SU-DHL-6 (cell line): Measurements from ENCODE around the gene VAT1L.

Experiments used
- H2AFZ ChIP-seq: fragments of 200-600 bp; sonication (generic); 2 replicates; pipeline ENCODE4 v1.6.1; 2014; ENCODE audit warnings: low read depth, mild to moderate bottlenecking, moderate library complexity, mixed read lengths, antibody characterized with exemption, low read length; ENCODE audit not compliant: severe bottlenecking
- H3F3A ChIP-seq: fragments of 200-600 bp; shearing (Covaris generic); 2 replicates; pipeline ENCODE4 v1.6.0; 2016; ENCODE audit warnings: antibody characterized with exemption, mild to moderate bottlenecking; ENCODE audit not compliant: insufficient read depth
- H3K27ac ChIP-seq: fragments of 200-600 bp; sonication (generic); 2 replicates; pipeline ENCODE4 v1.5.1; 2016; ENCODE audit warnings: low read depth, mild to moderate bottlenecking, low read length, moderate library complexity, mixed read lengths
- H3K27me3 ChIP-seq: fragments of 200-600 bp; sonication (generic), shearing (Covaris generic); 2 replicates; pipeline ENCODE4 v1.6.0; 2014; ENCODE audit warnings: mild to moderate bottlenecking, low read length
- H3K36me3 ChIP-seq: fragments of 200-600 bp; sonication (generic); 2 replicates; pipeline ENCODE4 v1.6.1; 2014; ENCODE audit warnings: mild to moderate bottlenecking, low read length, mixed read lengths
- H3K4me2 ChIP-seq: fragments of 300-600, 200-600 bp; shearing (Covaris generic), sonication (generic); 2 replicates; pipeline ENCODE4 v1.6.0; 2014; ENCODE audit warnings: low read length, low read depth, mild to moderate bottlenecking; ENCODE audit not compliant: poor library complexity, severe bottlenecking
- H3K4me3 ChIP-seq: fragments of 200-600 bp; sonication (generic); 2 replicates; pipeline ENCODE4 v1.5.1; 2014; ENCODE audit warnings: antibody characterized with exemption, low read length, mild to moderate bottlenecking, mixed read lengths; ENCODE audit not compliant: insufficient read depth, poor library complexity, severe bottlenecking
- H3K79me2 ChIP-seq: fragments of 200-600 bp; sonication (generic); 2 replicates; pipeline ENCODE4 v1.6.1; 2014; ENCODE audit warnings: mild to moderate bottlenecking, low read length, moderate library complexity; ENCODE audit not compliant: insufficient read depth
- H3K9ac ChIP-seq: fragments of 200-600 bp; sonication (generic); 2 replicates; pipeline ENCODE4 v1.7.0; 2014; ENCODE audit warnings: mild to moderate bottlenecking, low read length
- H3K9me2 ChIP-seq: fragments of 200-600 bp; sonication (generic); replicated peaks from 2 replicates; pipeline ENCODE4 v1.6.1; 2014; ENCODE audit warnings: low read length; ENCODE audit not compliant: insufficient read depth
- H3K9me3 ChIP-seq: fragments of 200-600 bp; sonication (generic); 2 replicates; pipeline ENCODE4 v1.6.1; 2014; ENCODE audit warnings: low read length, mixed read lengths; ENCODE audit not compliant: insufficient read depth
- H4K20me1 ChIP-seq: fragments of 200-600 bp; sonication (generic); 2 replicates; pipeline ENCODE4 v1.6.1; 2014; ENCODE audit warnings: low read depth, mild to moderate bottlenecking, antibody characterized with exemption, low read length, moderate library complexity, mixed read lengths
- CTCF ChIP-seq: fragments of 200-600 bp; sonication (generic); IDR thresholded peaks from one replicate; pipeline ENCODE4 v1.5.1; 2017; ENCODE audit warnings: antibody characterized with exemption, mild to moderate bottlenecking, low read length, moderate library complexity; ENCODE audit not compliant: insufficient read depth, poor library complexity, severe bottlenecking
- EZH2phosphoT487 ChIP-seq: fragments of 200-600 bp; sonication (generic), shearing (Covaris generic); conservative IDR thresholded peaks from 2 replicates; pipeline ENCODE4 v1.6.1; 2018; ENCODE audit warnings: mild to moderate bottlenecking, antibody characterized with exemption, low read length, moderate library complexity, mixed read lengths

Gene VAT1L

DNA sequence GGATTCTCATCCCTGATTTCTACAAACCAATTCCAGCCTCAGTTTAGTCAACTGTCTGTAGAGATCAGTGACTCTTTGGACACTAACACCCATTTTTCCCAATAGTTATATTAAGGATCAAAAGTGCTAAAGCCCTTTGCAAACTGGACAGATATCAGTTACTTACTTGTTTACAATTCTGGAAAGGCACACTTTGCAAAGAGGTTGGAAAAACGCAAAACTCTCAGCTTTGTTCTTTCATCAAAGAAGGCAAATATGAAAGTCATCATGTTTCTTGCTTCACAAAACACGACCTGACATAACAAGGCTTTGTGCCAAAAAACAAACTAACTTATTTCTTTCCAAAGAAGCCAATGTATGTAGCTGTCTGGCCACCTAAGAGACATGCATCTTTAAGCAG lies 26.1 kb upstream of the VAT1L start:
- TF ChIP-seq EZH2phosphoT487 (no peak), CTCF (no peak)
- H3K9ac ChIP-seq = no peak overlapping the region
- no peak overlapping the region for H3K4me2 ChIP-seq
- H3K27me3 ChIP-seq = no peaks in the 10 kb centered on the region
- no peak overlapping the region for H2AFZ ChIP-seq
- no peaks in the 10 kb centered on the region for H3K9me3 ChIP-seq
- H3K36me3 ChIP-seq = no peaks in the 10 kb centered on the region
- H3K79me2 ChIP-seq = no peaks in the 10 kb centered on the region
- no peak overlapping the region for H3K4me3 ChIP-seq
- H3K27ac ChIP-seq = no peak overlapping the region
- H4K20me1 ChIP-seq = no peaks in the 10 kb centered on the region
- no peaks in the 10 kb centered on the region for H3F3A ChIP-seq
- H3K9me2 ChIP-seq = no peaks in the 10 kb centered on the region

- H3K4me3 ChIP-seq = no peak overlapping the region
- TF ChIP-seq CTCF (no peak), EZH2phosphoT487 (no peak)
- no peaks in the 10 kb centered on the region for H3K9me2 ChIP-seq
- no peak overlapping the region for H3K27ac ChIP-seq
- H3K27me3 ChIP-seq = no peaks in the 10 kb centered on the region
- H3F3A ChIP-seq = no peaks in the 10 kb centered on the region
- H3K4me2 ChIP-seq = no peak overlapping the region
- no peaks in the 10 kb centered on the region for H3K36me3 ChIP-seq
- no peaks in the 10 kb centered on the region for H4K20me1 ChIP-seq
- H3K9ac ChIP-seq = no peak overlapping the region
- no peak overlapping the region for H2AFZ ChIP-seq
- H3K9me3 ChIP-seq = no peaks in the 10 kb centered on the region
- H3K79me2 ChIP-seq = no peaks in the 10 kb centered on the region
These were observed 24.4 kb upstream of the VAT1L start for GRCh38 chr16:77763994-77764393.

- Histone ChIP-seq H3K9me3 (no peaks in the 10 kb centered on the region), H3K36me3 (no peaks in the 10 kb centered on the region), H4K20me1 (no peaks in the 10 kb centered on the region), H3K27me3 (no peaks in the 10 kb centered on the region), H3K4me3 (no peak overlapping the region), H3K79me2 (no peaks in the 10 kb centered on the region), H3K27ac (no peak overlapping the region), H3K9me2 (no peaks in the 10 kb centered on the region), H3K4me2 (no peak overlapping the region), H3K9ac (no peak overlapping the region), H2AFZ (no peak overlapping the region), H3F3A (no peaks in the 10 kb centered on the region)
- TF ChIP-seq CTCF (no peak), EZH2phosphoT487 (no peak)
These were observed 21.2 kb upstream of the VAT1L start for GRCh38 chr16:77767211-77767610.

DNA sequence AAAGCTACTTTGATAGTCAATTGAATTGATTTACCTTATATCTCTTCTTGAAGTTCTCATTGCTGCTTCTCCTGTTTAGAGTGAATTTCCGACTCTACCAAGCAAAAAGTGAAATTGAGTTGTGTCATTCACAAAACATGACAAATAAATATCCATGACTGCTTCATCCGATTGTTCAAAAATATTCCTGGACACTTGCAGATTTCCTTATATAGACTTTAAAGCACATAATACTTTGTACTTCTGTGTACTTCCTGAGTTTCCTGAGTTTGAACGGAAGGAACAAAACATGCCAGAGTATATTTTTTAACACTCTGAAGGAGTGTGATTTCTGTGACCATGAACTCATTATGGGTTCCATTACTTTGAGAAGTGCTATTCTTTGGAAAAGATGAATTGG lies 20.5 kb upstream of the VAT1L start:
- no peaks in the 10 kb centered on the region for H3K9me2 ChIP-seq
- no peaks in the 10 kb centered on the region for H3K9me3 ChIP-seq
- H3K36me3 ChIP-seq = no peaks in the 10 kb centered on the region
- H3K4me3 ChIP-seq = no peak overlapping the region
- no peaks in the 10 kb centered on the region for H3K79me2 ChIP-seq
- H3K9ac ChIP-seq = no peak overlapping the region
- no peaks in the 10 kb centered on the region for H3F3A ChIP-seq
- H3K27ac ChIP-seq = no peak overlapping the region
- H3K27me3 ChIP-seq = no peaks in the 10 kb centered on the region
- no peak overlapping the region for H2AFZ ChIP-seq
- TF ChIP-seq CTCF = no peak
- TF ChIP-seq EZH2phosphoT487 = no peak
- H4K20me1 ChIP-seq = no peaks in the 10 kb centered on the region
- H3K4me2 ChIP-seq = no peak overlapping the region
